ENCODE data around the gene ADAMTSL1. TPM values are rescaled to one million over a fixed set of nuclear protein-coding genes. Genes with fewer than 3 reads are reported as not detected.

ADAMTSL1 gene
- total and polyA plus RNA-seq, 4 donors, result 0.31 to 3.4 (median 1.9) TPM

GRCh38 chr9:18502546-18502945 is 28.6 kb downstream of the ADAMTSL1 start:
- H3K4me3 ChIP-seq (ENCODE audit: low read depth in 1 of 3, low read length in 3 of 3), result no peak overlapping the region
- no peaks in the 10 kb centered on the region for H3K9me3 ChIP-seq (ENCODE audit: control insufficient read depth in 4 of 4, low read length in 3 of 4)
- 73% methylated on average over 3 of the region's 3 CpGs for WGBS

GRCh38 chr9:18504707-18505106 is 30.8 kb downstream of the ADAMTSL1 start:
- Histone ChIP-seq H3K4me1 (ENCODE audit: control insufficient read depth in 4 of 4, insufficient read depth in 4 of 4, low read length in 3 of 4) (no peaks in the 10 kb centered on the region), H3K9ac (ENCODE audit: low read depth in 1 of 2, low read length in 2 of 2) (no peak overlapping the region), H3K9me3 (ENCODE audit: control insufficient read depth in 4 of 4, low read length in 3 of 4) (no peaks in the 10 kb centered on the region), H3K36me3 (ENCODE audit: control insufficient read depth in 4 of 4, insufficient read depth in 3 of 4, low read depth in 1 of 4, low read length in 3 of 4) (no peaks in the 10 kb centered on the region), H3K4me3 (ENCODE audit: low read depth in 1 of 3, low read length in 3 of 3) (no peak overlapping the region), H3K27ac (ENCODE audit: low read depth in 1 of 2, low read length in 2 of 2) (no peak overlapping the region), H3K27me3 (ENCODE audit: control insufficient read depth in 4 of 4, insufficient read depth in 4 of 4, low read length in 3 of 4) (no peaks in the 10 kb centered on the region)
- no peak for TF ChIP-seq EGR1 (IDR thresholded peaks at IDR 0.05; ENCODE audit: low read depth in 2 of 2)
- no peak for TF ChIP-seq HNF4A (conservative IDR thresholded peaks at IDR 0.05)
- no peak for TF ChIP-seq YY1 (IDR thresholded peaks at IDR 0.05)
- TF ChIP-seq HNF4G (IDR thresholded peaks at IDR 0.05), result no peak
- no peak for TF ChIP-seq GABPA (IDR thresholded peaks at IDR 0.05 in 1 of 2, conservative IDR thresholded peaks at IDR 0.05 in 1 of 2)
- no peak for TF ChIP-seq FOXA2 (IDR thresholded peaks at IDR 0.05)
- TF ChIP-seq, protein P1, sequence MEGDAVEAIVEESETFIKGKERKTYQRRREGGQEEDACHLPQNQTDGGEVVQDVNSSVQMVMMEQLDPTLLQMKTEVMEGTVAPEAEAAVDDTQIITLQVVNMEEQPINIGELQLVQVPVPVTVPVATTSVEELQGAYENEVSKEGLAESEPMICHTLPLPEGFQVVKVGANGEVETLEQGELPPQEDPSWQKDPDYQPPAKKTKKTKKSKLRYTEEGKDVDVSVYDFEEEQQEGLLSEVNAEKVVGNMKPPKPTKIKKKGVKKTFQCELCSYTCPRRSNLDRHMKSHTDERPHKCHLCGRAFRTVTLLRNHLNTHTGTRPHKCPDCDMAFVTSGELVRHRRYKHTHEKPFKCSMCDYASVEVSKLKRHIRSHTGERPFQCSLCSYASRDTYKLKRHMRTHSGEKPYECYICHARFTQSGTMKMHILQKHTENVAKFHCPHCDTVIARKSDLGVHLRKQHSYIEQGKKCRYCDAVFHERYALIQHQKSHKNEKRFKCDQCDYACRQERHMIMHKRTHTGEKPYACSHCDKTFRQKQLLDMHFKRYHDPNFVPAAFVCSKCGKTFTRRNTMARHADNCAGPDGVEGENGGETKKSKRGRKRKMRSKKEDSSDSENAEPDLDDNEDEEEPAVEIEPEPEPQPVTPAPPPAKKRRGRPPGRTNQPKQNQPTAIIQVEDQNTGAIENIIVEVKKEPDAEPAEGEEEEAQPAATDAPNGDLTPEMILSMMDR (IDR thresholded peaks at IDR 0.05; ENCODE audit: low read depth, low read length, missing input control), result no peak
- TF ChIP-seq, protein P2, sequence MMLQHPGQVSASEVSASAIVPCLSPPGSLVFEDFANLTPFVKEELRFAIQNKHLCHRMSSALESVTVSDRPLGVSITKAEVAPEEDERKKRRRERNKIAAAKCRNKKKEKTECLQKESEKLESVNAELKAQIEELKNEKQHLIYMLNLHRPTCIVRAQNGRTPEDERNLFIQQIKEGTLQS (IDR thresholded peaks at IDR 0.05), result no peak
- WGBS, result 85% methylated on average over 14 of the region's 14 CpGs
- DNase-seq (ENCODE audit: low spot score), result no peak

More at GRCh38 chr9:18502546-18502945, 28.6 kb downstream of the ADAMTSL1 start:
- Histone ChIP-seq H3K27me3 (ENCODE audit: control insufficient read depth in 4 of 4, insufficient read depth in 4 of 4, low read length in 3 of 4) (no peaks in the 10 kb centered on the region), H3K9ac (ENCODE audit: low read depth in 1 of 2, low read length in 2 of 2) (no peak overlapping the region), H3K4me1 (ENCODE audit: control insufficient read depth in 4 of 4, insufficient read depth in 4 of 4, low read length in 3 of 4) (no peaks in the 10 kb centered on the region), H3K27ac (ENCODE audit: low read depth in 1 of 2, low read length in 2 of 2) (no peak overlapping the region), H3K36me3 (ENCODE audit: control insufficient read depth in 4 of 4, insufficient read depth in 3 of 4, low read depth in 1 of 4, low read length in 3 of 4) (no peaks in the 10 kb centered on the region)
- no peak for DNase-seq (ENCODE audit: low spot score)
- TF ChIP-seq RXRA (IDR thresholded peaks at IDR 0.05), result no peak
- TF ChIP-seq, protein P2 (IDR thresholded peaks at IDR 0.05), result no peak
- no peak for TF ChIP-seq REST (IDR thresholded peaks at IDR 0.05)
- TF ChIP-seq GABPA (IDR thresholded peaks at IDR 0.05 in 1 of 2, conservative IDR thresholded peaks at IDR 0.05 in 1 of 2), result no peak
- TF ChIP-seq FOXA1 (IDR thresholded peaks at IDR 0.05), result no peak
- no peak for TF ChIP-seq JUND (IDR thresholded peaks at IDR 0.05)

- no peaks in the 10 kb centered on the region for H3K27me3 ChIP-seq (ENCODE audit: control insufficient read depth in 4 of 4, insufficient read depth in 4 of 4, low read length in 3 of 4)
- no peaks in the 10 kb centered on the region for H3K4me1 ChIP-seq (ENCODE audit: control insufficient read depth in 4 of 4, insufficient read depth in 4 of 4, low read length in 3 of 4)
- H3K9me3 ChIP-seq (ENCODE audit: control insufficient read depth in 4 of 4, low read length in 3 of 4), result no peaks in the 10 kb centered on the region
- H3K9ac ChIP-seq (ENCODE audit: low read depth in 1 of 2, low read length in 2 of 2), result no peak overlapping the region
- DNase-seq (ENCODE audit: low spot score), result no peak
- 94% methylated on average over 1 of the region's 1 CpG for WGBS
- H3K36me3 ChIP-seq (ENCODE audit: control insufficient read depth in 4 of 4, insufficient read depth in 3 of 4, low read depth in 1 of 4, low read length in 3 of 4), result no peaks in the 10 kb centered on the region
- no peak overlapping the region for H3K27ac ChIP-seq (ENCODE audit: low read depth in 1 of 2, low read length in 2 of 2)
- H3K4me3 ChIP-seq (ENCODE audit: low read depth in 1 of 3, low read length in 3 of 3), result no peak overlapping the region
- TF ChIP-seq RAD21 (IDR thresholded peaks at IDR 0.05) (no peak), EGR1 (IDR thresholded peaks at IDR 0.05; ENCODE audit: low read depth in 2 of 2) (no peak), RXRA (IDR thresholded peaks at IDR 0.05) (no peak), GABPA (IDR thresholded peaks at IDR 0.05 in 1 of 2, conservative IDR thresholded peaks at IDR 0.05 in 1 of 2) (no peak), SP1 (IDR thresholded peaks at IDR 0.05) (no peak), HNF4G (IDR thresholded peaks at IDR 0.05) (no peak), FOXA2 (IDR thresholded peaks at IDR 0.05) (no peak)
- TF ChIP-seq, protein P3, sequence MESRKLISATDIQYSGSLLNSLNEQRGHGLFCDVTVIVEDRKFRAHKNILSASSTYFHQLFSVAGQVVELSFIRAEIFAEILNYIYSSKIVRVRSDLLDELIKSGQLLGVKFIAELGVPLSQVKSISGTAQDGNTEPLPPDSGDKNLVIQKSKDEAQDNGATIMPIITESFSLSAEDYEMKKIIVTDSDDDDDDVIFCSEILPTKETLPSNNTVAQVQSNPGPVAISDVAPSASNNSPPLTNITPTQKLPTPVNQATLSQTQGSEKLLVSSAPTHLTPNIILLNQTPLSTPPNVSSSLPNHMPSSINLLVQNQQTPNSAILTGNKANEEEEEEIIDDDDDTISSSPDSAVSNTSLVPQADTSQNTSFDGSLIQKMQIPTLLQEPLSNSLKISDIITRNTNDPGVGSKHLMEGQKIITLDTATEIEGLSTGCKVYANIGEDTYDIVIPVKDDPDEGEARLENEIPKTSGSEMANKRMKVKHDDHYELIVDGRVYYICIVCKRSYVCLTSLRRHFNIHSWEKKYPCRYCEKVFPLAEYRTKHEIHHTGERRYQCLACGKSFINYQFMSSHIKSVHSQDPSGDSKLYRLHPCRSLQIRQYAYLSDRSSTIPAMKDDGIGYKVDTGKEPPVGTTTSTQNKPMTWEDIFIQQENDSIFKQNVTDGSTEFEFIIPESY (IDR thresholded peaks at IDR 0.05), result no peak
- TF ChIP-seq, protein P4, sequence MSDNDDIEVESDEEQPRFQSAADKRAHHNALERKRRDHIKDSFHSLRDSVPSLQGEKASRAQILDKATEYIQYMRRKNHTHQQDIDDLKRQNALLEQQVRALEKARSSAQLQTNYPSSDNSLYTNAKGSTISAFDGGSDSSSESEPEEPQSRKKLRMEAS (IDR thresholded peaks at IDR 0.05), result no peak
- TF ChIP-seq, protein P2 (IDR thresholded peaks at IDR 0.05), result no peak
Measured at GRCh38 chr9:18507151-18507550, 33.2 kb downstream of the ADAMTSL1 start.
